Measurements from ENCODE around the gene SENP6. TPM values are rescaled to one million over a fixed set of nuclear protein-coding genes. Genes with fewer than 3 reads are reported as not detected.

SENP6 gene
- total RNA-seq, 1 experiment from 2014 or later = 86.9 TPM

DNA sequence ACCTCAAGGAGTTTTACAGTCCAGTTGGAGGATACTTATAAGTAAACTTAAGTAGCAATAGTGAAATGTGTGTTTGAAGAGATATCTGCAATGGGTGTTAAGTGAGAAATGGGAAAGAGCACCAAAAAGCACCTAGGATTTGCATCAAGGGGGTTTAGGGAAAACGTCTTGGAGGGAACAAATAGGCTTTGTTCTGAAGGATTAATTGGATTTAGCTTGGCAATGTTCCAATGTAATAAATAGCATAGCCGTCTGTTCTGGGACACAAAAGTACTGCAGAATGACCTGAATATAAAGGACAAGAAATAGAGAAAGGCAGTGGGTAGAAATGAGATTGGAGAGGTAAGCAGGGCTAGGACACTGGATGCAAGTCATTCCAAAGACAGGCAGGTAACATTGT is 144.5 kb downstream of the SENP6 start:
- DNase-seq (ENCODE audit: extremely low read depth, low read depth) = no peak

DNA sequence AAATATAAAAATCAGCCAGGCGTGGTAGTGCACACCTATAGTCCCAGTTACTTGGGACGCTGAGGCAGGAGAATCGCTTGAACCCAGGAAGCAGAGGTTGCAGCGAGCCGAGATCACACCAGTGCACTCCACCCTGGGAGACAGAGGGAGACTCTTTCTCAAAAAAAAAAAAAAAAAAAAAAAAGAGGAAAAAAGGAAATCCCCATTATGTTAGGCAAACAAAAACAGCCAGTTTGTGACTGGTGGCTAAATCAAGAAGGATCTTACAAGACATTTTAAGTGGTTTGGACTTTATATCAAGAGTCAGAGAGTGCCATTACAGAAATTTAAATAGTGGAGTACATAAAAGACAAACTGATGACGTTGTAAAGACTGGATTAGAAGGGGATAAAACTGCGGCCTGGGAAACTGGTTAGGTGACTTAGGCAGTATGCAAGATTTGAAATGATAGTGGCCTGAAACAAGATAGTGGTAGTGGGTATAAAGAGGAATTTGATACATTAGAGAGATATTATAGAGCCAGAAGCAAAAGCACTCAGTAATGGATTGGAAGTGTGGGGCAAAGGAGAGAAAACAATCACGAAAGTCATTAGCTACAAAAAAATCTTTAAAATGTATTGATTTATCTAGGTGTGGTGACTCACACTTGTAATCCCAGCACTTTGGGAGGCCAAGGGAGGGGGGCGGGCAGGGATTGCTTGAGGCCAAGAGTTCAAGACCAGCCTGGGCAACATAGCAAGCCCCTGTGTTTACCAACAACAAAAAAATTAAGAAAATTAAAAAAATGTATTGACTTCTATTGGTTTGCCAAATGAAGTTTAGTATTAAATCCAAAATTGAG is 145.7 kb downstream of the SENP6 start:
- DNase-seq (ENCODE audit: extremely low read depth, low read depth) = no peak

DNA sequence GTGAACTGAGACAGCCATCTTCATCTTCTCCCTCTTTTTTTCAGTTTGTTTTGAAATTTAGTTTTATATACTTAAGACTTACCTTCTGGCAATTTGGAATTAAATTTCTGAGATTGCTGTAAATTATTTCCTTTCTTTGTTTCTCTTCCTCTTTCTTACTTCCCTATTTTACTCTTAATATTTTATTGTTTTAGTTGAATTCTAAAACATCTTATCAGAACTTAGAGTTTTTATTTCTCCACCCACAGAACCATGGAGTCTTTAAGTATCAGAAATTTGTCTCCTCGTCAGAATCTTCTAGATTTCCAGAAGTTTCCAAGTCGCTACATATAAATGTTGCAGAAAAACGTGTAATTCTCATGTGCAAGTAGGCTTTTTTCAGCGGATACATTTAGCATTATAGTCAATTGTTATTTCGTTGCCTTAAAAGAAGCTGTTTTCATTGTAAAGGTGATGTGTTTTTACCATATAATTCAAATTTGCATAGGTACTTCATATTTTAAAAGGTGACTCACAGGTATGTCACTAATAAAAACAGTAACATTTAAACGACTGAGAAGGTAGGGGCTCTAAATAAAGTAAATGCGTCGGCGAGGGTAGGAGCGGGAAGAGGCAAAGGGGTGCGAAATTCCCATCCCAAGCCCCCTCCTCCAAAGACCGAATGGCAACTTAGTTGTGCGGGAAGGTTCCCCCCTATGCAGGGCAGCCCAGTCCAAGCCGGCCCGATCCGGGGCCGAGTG is 146.5 kb downstream of the SENP6 start:
- DNase-seq (ENCODE audit: extremely low read depth, low read depth) = no peak

DNA sequence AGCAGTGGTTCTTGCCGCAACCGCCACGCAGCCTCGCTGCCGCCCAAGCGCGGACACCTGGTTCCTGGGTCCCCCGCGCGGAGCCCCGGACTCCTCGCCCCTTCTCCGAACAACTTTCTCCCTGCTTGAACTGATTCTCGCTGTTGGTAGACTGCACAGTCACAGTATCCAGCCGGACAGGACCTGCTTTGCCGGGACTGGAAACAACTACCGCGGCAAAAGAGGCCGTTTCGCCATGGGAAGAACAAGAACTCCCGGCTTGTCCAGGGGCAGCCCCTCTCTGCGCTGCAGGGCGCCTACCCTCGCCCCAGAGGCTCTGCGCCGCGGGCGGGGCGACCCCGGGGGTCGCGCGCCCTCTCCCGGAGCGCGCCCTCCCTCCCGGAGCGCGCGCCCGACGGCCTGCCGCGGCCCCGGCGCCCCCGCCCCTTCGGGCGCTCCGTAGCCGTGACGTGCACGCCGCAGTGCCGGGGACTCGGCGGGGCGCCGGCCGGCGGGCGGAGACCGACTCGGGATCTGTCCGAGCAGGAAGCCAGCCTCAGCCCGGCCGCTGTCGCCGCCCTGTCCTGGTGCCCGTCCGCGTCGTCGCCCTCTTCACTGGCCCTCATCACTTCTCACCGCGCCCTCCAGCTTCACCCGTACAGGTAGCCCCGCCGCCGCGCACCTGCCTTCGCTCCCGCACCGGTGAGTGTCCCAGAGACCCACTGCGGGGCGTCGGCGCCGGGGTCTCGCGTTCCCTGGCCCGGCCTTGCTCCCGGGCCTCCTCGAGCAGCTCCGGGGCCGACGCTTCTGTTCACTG is 147.3 kb downstream of the SENP6 start, which contains the start of gene MYO6:
TSS of gene MYO6 (plus strand) at position 497 of the 796 bp plus-strand sequence. CDS start 68,309 bp downstream, outside the sequence.
- peak; percentile 41 for DNase-seq (ENCODE audit: extremely low read depth, low read depth)

DNA sequence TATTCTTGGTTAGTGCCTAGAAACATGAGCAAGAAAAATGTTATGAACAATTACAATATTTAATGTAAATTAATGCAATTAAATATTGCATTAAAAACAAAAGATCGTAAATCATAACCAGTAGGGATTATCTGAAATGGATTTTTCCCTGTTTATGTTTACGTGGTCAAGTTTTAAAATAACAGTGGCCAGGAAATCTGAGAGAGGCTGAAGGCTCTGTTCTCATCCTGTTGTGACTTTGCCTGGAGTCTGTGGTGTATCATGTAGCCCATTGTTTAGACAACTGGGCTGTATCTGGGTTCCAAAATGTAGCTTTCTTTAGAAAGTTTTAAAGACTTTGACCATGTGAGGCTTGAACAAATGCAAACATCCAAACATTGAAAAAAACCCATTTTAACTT is 149.8 kb downstream of the SENP6 start:
- no peak for DNase-seq (ENCODE audit: extremely low read depth, low read depth)

DNA sequence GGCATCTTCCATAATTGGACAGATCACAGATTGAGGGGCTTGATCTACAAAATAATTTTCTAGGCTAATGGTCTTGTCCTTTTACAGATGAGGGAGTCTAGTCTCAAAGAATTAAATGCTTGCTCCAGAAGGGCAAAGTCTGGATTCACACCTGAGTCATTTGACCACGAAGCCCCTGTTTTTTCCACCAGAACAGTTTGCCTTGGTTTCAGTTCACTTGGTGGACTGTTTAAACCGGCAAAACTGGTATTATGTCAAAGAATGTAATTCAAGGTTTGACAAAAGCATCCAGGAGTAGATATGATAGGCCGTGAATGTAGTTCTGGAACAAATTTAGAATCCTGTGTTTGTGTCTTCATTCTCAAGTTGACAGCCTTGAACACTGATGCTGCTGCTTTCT is 150.7 kb downstream of the SENP6 start:
- DNase-seq (ENCODE audit: extremely low read depth, low read depth) = no peak

DNA sequence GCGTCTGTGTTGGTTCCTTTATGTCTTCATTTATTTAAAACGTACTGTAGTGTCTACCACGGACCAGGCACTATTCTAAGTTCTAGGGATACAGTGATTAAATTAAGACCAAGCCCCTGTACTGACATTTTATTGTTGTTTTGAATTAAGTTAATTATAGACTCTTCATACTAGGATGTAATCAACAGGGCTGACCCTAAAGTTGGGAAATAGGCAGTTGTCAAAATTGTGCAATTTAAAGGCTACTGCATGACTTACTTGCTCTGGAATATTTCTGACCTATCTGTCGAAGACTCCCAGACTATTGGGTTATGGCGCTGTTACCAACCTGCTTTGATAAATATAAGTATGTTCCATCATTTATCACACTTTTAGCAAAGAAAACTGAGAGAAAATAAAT is 154.0 kb downstream of the SENP6 start:
- no peak for DNase-seq (ENCODE audit: extremely low read depth, low read depth)

DNA sequence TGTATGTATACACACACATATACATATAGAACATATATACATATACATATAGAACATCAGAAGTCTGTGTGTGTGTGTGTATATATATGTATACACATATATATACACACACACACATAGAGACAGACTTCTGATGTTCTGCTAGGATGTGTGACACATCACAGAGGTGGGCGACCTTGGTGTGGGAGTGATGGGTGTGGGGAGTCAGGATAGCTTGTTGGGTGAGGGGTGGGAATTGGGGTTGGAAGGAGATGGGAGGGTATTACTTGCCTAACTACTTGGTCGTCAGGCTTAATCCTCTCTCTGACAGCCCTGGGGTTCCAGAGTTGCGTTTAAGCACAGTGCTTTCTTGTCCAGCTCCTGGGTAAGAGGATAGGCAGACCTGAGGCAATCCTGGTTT is 155.6 kb downstream of the SENP6 start:
- no peak for DNase-seq (ENCODE audit: extremely low read depth, low read depth)

DNA sequence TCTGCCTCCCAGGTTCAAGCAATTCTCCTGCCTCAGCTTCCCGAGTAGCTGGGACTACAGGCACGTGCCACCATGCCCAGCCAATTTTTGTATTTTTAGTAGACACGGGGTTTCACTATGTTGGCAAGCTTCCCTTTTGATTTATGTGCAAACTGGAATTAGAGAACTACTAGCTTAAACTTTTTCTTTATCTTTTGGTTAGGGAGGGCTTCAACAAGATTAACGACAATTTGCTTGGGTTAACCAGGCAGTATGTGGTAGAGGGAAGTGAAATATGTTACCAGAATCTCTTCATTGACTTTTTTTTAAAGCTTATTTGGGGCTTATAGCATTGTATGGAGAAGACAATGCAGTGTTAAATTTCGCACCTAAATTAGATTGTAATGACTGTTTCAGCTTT is 156.4 kb downstream of the SENP6 start:
- no peak for DNase-seq (ENCODE audit: extremely low read depth, low read depth)

DNA sequence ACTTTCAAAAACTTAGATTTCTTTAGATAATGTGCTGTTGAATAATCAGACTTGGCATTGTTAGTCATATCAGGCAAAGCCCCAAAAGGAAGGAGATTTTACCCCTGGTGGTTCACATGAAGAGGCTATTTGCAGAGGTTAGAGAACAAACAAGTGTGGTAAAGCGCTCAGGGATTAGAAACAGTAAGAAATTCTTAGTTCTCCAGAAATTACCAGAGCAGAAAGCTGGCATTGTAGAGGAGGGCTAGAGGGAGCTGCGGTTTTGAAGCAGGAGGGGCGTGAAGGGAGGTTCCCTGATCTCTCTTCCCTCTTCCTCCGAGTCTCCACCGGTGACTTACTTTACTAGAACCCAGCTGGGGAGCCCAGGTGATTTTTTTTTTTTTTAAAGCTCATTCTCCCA is 157.5 kb downstream of the SENP6 start:
- no peak for DNase-seq (ENCODE audit: extremely low read depth, low read depth)

DNA sequence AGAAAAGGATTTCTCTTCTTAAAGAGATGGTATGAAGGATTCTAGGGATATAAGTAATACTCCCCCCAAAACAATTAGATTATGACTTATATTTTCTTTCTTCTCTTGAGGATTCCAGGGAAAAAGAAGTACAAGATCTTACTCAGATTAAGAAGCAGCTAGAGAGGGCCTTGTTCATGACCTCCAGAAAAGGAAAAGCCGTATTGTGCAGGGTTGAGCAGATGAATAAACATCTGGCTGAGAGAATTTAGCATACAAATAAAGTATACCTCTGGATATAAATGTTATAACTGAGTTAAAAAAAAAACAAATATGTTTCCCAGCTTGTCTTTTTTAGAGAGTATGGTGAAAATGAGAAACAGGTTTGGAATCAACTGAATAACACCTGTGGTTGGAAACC is 158.6 kb downstream of the SENP6 start:
- DNase-seq (ENCODE audit: extremely low read depth, low read depth) = no peak

DNA sequence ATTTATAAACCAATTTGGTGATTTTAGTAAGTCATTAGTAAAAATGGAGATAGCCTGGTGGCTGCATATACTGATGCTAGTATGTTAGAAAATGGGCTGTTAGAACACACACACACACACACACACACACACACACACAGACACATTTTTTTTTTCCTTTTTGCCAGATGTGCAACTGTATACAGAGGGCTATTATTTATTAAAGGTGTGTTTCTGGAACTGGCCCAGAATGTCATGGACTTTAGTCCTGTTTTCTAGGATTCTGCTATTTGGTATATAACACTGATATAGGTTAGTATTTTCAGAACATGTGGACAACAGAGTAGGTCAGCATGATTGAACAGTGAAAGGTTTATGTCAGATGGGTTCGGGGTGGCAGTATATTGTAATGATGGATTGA is 159.8 kb downstream of the SENP6 start:
- no peak for DNase-seq (ENCODE audit: extremely low read depth, low read depth)

DNA sequence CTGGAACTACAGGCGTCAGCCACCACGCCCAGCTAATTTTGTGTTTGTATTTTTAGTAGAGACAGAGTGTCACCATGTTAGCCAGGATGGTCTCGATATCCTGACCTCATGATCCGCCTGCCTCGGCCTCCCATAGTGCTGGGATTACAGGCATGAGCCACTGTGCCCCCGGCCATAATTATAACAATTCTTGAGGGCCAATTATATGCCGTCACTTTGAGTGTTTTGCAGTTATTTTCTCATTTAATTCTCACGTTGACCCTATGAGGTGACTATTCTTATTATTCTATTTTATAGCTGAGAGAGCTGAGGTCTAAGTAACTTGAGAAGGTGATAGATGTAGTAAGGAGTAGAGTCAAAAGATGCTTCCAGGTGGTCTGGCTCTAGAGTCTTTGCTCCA is 160.4 kb downstream of the SENP6 start:
- DNase-seq (ENCODE audit: extremely low read depth, low read depth) = no peak

DNA sequence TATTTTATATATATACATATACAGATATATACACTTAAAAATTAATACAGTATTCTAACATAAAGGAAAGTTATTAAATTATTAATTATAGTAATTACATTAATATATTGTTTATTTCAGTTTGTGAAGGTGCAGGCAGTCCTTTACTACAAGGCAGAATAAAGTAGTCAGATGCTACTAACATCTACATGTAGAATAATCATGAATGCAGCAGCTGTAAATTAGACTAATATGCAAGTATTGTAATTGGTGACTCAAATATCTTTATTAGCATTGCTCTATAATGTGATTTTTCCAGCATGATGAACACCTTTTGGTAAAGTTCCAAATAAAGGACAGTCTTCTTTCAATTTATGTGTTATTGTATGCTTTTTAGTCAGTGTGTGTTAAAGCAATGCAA is 164.7 kb downstream of the SENP6 start:
- no peak for DNase-seq (ENCODE audit: extremely low read depth, low read depth)

Small RNAs within 50 kb of the gene (small RNA-seq; reads per million reads assigned to genes)
- gene RNU6-1016P (0 reads per million in 2 experiments), gene RNU6-1338P (0 reads per million in 2 experiments), gene RNU6-155P (0 reads per million in 2 experiments)

Other genes with a start within 250 kb of the SENP6 start
- 0.06 TPM in 1 of 2 replicates, not detected in the other for gene FILIP1, start 108.1 kb upstream of the SENP6 start, total RNA-seq (2014; rRNA removed; shearing (Covaris generic))
- 7.1 and 7.8 TPM in 2 replicates for gene MYO6, start 147.4 kb downstream of the SENP6 start, total RNA-seq (2014; rRNA removed; shearing (Covaris generic))

Measured in NCI-H460 (cell line).